DOHH2 (cell line): ENCODE measurements around the gene ZNF391.

Source experiments
- EZH2phosphoT487 ChIP-seq: fragments of 200-600 bp; sonication (generic); IDR thresholded peaks from 2 replicates; pipeline ENCODE4 v1.6.1; 2017; ENCODE audit warnings: borderline replicate concordance, mild to moderate bottlenecking, antibody characterized with exemption, low read length, moderate library complexity, mixed read lengths
- TF ChIP-seq, protein P1 (sequence below): fragments of 200-600 bp; sonication (generic); IDR thresholded peaks from one replicate; pipeline ENCODE4 v1.5.1; 2014; ENCODE audit warnings: antibody characterized with exemption, mild to moderate bottlenecking, low read depth, low read length; ENCODE audit not compliant: poor library complexity, severe bottlenecking

DNA sequence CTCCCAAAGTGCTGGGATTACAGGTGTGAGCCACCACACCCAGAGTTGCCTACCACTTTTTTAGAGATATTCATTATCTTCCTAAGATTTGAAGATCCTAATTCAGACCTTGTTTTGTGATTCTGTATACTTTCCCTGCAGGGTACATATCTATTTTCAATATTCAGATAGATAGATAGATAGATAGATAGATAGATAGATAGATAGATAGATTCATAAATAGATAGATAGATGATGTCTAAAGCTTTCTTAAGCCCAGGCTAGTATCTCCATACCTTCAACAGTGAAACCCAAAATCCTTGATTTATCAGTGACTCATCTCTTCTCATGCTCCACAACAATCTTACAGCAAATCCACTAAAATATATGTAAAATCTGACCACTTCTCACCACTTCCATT lies 30.8 kb downstream of the ZNF391 start:
- TF ChIP-seq, protein P1, sequence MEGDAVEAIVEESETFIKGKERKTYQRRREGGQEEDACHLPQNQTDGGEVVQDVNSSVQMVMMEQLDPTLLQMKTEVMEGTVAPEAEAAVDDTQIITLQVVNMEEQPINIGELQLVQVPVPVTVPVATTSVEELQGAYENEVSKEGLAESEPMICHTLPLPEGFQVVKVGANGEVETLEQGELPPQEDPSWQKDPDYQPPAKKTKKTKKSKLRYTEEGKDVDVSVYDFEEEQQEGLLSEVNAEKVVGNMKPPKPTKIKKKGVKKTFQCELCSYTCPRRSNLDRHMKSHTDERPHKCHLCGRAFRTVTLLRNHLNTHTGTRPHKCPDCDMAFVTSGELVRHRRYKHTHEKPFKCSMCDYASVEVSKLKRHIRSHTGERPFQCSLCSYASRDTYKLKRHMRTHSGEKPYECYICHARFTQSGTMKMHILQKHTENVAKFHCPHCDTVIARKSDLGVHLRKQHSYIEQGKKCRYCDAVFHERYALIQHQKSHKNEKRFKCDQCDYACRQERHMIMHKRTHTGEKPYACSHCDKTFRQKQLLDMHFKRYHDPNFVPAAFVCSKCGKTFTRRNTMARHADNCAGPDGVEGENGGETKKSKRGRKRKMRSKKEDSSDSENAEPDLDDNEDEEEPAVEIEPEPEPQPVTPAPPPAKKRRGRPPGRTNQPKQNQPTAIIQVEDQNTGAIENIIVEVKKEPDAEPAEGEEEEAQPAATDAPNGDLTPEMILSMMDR = no peak
- no peak for TF ChIP-seq EZH2phosphoT487
